CD4-positive, alpha-beta T cell treated with Interleukin-17A for 4 hours (primary cell): ENCODE data around the gene MYL2.
A peak's percentile ranks its signal among the peaks of the same experiment; 100 is the strongest.
"Not testable (repeated sequence)": the region's sequence is repeated elsewhere in the genome, so short reads cannot be mapped to it uniquely, and the experiment has no call there.

Experiments used
- DNase-seq: peaks from one replicate; pipeline ENCODE4 v3.0.0-alpha.2; 2020; ENCODE audit warnings: mixed read lengths

Gene MYL2

GRCh38 chr12:110920324-110920910 is at the start of gene MYL2:
Gene MYL2, minus strand, starts transcription at chr12:110920579. Its CDS starts 50 bp downstream, at chr12:110920529.
- no peak for DNase-seq

- no peak for DNase-seq
Observed at GRCh38 chr12:110966081-110966760, 45.8 kb upstream of the MYL2 start.

- DNase-seq, result no peak
Observed at GRCh38 chr12:110965574-110965973, 45.2 kb upstream of the MYL2 start.

GRCh38 chr12:110960795-110961194 is 40.4 kb upstream of the MYL2 start:
- DNase-seq, result no peak

GRCh38 chr12:110957652-110958051 is 37.3 kb upstream of the MYL2 start:
- DNase-seq, result no peak

- DNase-seq, result no peak
Observed at GRCh38 chr12:110957159-110957558, 36.8 kb upstream of the MYL2 start.

- not testable (repeated sequence) for DNase-seq
Observed at GRCh38 chr12:110950867-110951266, 30.5 kb upstream of the MYL2 start.

GRCh38 chr12:110950466-110950865 is 30.1 kb upstream of the MYL2 start:
- not testable (repeated sequence) for DNase-seq

- DNase-seq, result no peak
Observed at GRCh38 chr12:110948041-110948440, 27.7 kb upstream of the MYL2 start.

GRCh38 chr12:110943373-110943772 is 23.0 kb upstream of the MYL2 start:
- DNase-seq, result no peak

- no peak for DNase-seq
Observed at GRCh38 chr12:110941391-110941790, 21.0 kb upstream of the MYL2 start.

- DNase-seq, result no peak
Observed at GRCh38 chr12:110940933-110941332, 20.6 kb upstream of the MYL2 start.

- no peak for DNase-seq
Observed at GRCh38 chr12:110940296-110940695, 19.9 kb upstream of the MYL2 start.

GRCh38 chr12:110937104-110937641 is 16.8 kb upstream of the MYL2 start:
- DNase-seq, result peak; percentile 69

GRCh38 chr12:110936367-110937103 is 16.2 kb upstream of the MYL2 start:
- DNase-seq, result no peak

- DNase-seq, result no peak
Observed at GRCh38 chr12:110935588-110935987, 15.2 kb upstream of the MYL2 start.

- DNase-seq, result no peak
Observed at GRCh38 chr12:110934093-110934852, 13.9 kb upstream of the MYL2 start.

GRCh38 chr12:110933326-110933974 is 13.1 kb upstream of the MYL2 start:
- no peak for DNase-seq

- DNase-seq, result no peak
Observed at GRCh38 chr12:110932046-110932445, 11.7 kb upstream of the MYL2 start.

GRCh38 chr12:110931315-110931728 is 10.9 kb upstream of the MYL2 start:
- no peak for DNase-seq

- no peak for DNase-seq
Observed at GRCh38 chr12:110930348-110931314, 10.3 kb upstream of the MYL2 start.
